ENCODE measurements around the gene SMG5. TPM values are rescaled to one million over a fixed set of nuclear protein-coding genes. Genes with fewer than 3 reads are reported as not detected.

The SMG5 gene
- polyA plus RNA-seq, 1 of the 3 experiments (the other 2 are of a cell fraction): 21.3 TPM

DNA sequence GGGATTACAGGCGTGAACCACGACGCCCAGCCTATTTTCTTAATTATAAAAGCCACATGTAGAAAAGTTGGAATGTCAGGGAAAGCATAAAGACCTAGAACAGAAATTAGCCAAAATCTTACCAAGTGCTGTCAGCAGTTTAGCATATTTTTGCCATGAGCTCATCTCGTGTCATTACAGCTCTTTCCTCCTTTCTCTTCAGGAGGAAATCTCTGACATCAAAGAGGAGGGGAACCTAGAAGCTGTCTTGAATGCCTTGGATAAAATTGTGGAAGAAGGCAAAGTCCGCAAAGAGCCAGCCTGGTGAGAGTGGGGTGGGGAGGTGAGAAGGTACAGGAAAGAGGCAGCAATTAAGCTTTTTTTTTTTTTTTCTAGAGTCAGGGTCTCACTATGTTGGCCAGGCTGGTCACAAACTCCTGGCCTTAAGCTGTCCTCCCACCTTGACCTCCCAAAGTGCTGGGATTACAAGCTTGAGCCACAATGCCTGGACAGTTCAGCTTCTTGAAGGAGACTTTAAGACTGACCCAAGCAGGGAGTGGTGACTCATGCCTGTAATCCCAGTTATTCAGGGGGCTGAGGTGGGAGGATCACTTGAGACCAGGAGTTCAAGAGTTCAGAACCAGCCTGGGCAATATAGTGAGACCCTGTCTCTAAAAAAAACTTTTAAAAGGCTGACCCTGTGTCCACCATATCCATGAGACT, 49.0 kb downstream of the SMG5 start:
- H3K9ac ChIP-seq: peak overlapping the region; percentile 11; the same call in 1 of the 2 replicates
- POLR2A ChIA-PET: interaction anchor here (1.3 kb wide), 1 partner anchor 14 kb away, joined by 4 read pairs; no protein-coding TSS in a partner anchor
- no peak overlapping the region for H2AFZ ChIP-seq (ENCODE audit: low read depth)

More for the DNA sequence above, 49.0 kb downstream of the SMG5 start:
- Histone ChIP-seq H3K27me3 (ENCODE audit: insufficient read depth) (no peaks in the 10 kb centered on the region), H3K27ac (ENCODE audit: low read depth in 2 of 2, low read length in 1 of 2) (peak overlapping the region in 1 of 2 experiments; percentile 82; a peak in 2 of 4 replicates), H3K4me2 (peak overlapping the region; percentile 17), H4K20me1 (ENCODE audit: insufficient read depth) (no peaks in the 10 kb centered on the region), H3K4me1 (ENCODE audit: control insufficient read depth in 1 of 2, insufficient read depth in 2 of 2, low read depth in 1 of 2, low read length in 1 of 2) (peaks cover 0 to 11% of the 10 kb centered on the region in 2 experiments; a peak in 3 of 4 replicates), H3K4me3 (ENCODE audit: low read depth in 2 of 2, low read length in 1 of 2) (no peak overlapping the region), H3K9me3 (no peaks in the 10 kb centered on the region), H3K9me2 (no peaks in the 10 kb centered on the region), H3F3A (replicated peaks; ENCODE audit: insufficient read depth) (peaks cover 10% of the 10 kb centered on the region), H3K79me2 (ENCODE audit: insufficient read depth) (0 out of 2 replicates have a peak, but pooled peaks cover under 1% of the 10 kb centered on the region), H3K36me3 (replicated peaks in 1 of 2; ENCODE audit: control insufficient read depth in 1 of 2, insufficient read depth in 2 of 2, low read length in 1 of 2) (peaks cover 6 to 11% of the 10 kb centered on the region in 2 experiments)
- CTCF ChIA-PET: interaction anchor here (1.0 to 2.6 kb wide), 5 partner anchors 8 to 143 kb away, joined by 3 to 12 read pairs (median 6); partner anchors contain the start of gene PMF1
- no peak for DNase-seq
- 63% methylated on average over 5 of the region's 5 CpGs for WGBS (ENCODE audit: low lambda C conversion rate)
- TF ChIP-seq RAD21 (IDR thresholded peaks at IDR 0.05; ENCODE audit: low read length): no peak
- TF ChIP-seq, protein P1, sequence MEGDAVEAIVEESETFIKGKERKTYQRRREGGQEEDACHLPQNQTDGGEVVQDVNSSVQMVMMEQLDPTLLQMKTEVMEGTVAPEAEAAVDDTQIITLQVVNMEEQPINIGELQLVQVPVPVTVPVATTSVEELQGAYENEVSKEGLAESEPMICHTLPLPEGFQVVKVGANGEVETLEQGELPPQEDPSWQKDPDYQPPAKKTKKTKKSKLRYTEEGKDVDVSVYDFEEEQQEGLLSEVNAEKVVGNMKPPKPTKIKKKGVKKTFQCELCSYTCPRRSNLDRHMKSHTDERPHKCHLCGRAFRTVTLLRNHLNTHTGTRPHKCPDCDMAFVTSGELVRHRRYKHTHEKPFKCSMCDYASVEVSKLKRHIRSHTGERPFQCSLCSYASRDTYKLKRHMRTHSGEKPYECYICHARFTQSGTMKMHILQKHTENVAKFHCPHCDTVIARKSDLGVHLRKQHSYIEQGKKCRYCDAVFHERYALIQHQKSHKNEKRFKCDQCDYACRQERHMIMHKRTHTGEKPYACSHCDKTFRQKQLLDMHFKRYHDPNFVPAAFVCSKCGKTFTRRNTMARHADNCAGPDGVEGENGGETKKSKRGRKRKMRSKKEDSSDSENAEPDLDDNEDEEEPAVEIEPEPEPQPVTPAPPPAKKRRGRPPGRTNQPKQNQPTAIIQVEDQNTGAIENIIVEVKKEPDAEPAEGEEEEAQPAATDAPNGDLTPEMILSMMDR (IDR thresholded peaks at IDR 0.05): no peak
- 0 out of 2 replicates have a peak, but pooled peaks have one; percentile 11 for TF ChIP-seq RXRA (IDR thresholded peaks at IDR 0.05; ENCODE audit: borderline replicate concordance, low read depth)
- no peak for TF ChIP-seq MXI1 (IDR thresholded peaks at IDR 0.05; ENCODE audit: low read depth, low read length)
- no peak for TF ChIP-seq RFX5 (IDR thresholded peaks at IDR 0.05; ENCODE audit: low read length)
- no peak for TF ChIP-seq YY1 (IDR thresholded peaks at IDR 0.05; ENCODE audit: low read depth)
- no peak for TF ChIP-seq POLR2AphosphoS5 (IDR thresholded peaks at IDR 0.05; ENCODE audit: low read depth, low read length)
- no peak for TF ChIP-seq MEF2A (IDR thresholded peaks at IDR 0.05; ENCODE audit: borderline replicate concordance, low read depth)
- TF ChIP-seq, protein P2, sequence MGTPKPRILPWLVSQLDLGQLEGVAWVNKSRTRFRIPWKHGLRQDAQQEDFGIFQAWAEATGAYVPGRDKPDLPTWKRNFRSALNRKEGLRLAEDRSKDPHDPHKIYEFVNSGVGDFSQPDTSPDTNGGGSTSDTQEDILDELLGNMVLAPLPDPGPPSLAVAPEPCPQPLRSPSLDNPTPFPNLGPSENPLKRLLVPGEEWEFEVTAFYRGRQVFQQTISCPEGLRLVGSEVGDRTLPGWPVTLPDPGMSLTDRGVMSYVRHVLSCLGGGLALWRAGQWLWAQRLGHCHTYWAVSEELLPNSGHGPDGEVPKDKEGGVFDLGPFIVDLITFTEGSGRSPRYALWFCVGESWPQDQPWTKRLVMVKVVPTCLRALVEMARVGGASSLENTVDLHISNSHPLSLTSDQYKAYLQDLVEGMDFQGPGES (IDR thresholded peaks at IDR 0.05; ENCODE audit: low read depth, low read length): no peak
- TF ChIP-seq FOSL2 (IDR thresholded peaks at IDR 0.05; ENCODE audit: borderline replicate concordance, low read depth): peak; percentile 50; the same call in 1 of the 2 replicates
- TF ChIP-seq, protein P3, sequence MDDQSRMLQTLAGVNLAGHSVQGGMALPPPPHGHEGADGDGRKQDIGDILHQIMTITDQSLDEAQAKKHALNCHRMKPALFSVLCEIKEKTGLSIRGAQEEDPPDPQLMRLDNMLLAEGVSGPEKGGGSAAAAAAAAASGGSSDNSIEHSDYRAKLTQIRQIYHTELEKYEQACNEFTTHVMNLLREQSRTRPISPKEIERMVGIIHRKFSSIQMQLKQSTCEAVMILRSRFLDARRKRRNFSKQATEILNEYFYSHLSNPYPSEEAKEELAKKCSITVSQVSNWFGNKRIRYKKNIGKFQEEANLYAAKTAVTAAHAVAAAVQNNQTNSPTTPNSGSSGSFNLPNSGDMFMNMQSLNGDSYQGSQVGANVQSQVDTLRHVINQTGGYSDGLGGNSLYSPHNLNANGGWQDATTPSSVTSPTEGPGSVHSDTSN (IDR thresholded peaks at IDR 0.05): no peak; the same call in 1 of the 2 replicates
- peak; percentile 53; the same call in 1 of the 2 replicates for TF ChIP-seq JUND (IDR thresholded peaks at IDR 0.05)
- 0 out of 2 replicates have a peak, but pooled peaks have one; percentile 24 for TF ChIP-seq TEAD4 (IDR thresholded peaks at IDR 0.05; ENCODE audit: borderline replicate concordance, insufficient read depth)
- no peak for TF ChIP-seq FOXJ3 (CRISPR knock-in tag; IDR thresholded peaks at IDR 0.05)
- TF ChIP-seq CHD2 (IDR thresholded peaks at IDR 0.05; ENCODE audit: low read length, partially characterized antibody): no peak
- no peak for TF ChIP-seq EZH2phosphoT487 (IDR thresholded peaks at IDR 0.05; ENCODE audit: borderline replicate concordance, low read depth)
- TF ChIP-seq TCF12 (IDR thresholded peaks at IDR 0.05): 0 out of 2 replicates have a peak, but pooled peaks have one; percentile 17
- no peak for TF ChIP-seq NFIC (IDR thresholded peaks at IDR 0.05; ENCODE audit: borderline replicate concordance)
- TF ChIP-seq, protein P4, sequence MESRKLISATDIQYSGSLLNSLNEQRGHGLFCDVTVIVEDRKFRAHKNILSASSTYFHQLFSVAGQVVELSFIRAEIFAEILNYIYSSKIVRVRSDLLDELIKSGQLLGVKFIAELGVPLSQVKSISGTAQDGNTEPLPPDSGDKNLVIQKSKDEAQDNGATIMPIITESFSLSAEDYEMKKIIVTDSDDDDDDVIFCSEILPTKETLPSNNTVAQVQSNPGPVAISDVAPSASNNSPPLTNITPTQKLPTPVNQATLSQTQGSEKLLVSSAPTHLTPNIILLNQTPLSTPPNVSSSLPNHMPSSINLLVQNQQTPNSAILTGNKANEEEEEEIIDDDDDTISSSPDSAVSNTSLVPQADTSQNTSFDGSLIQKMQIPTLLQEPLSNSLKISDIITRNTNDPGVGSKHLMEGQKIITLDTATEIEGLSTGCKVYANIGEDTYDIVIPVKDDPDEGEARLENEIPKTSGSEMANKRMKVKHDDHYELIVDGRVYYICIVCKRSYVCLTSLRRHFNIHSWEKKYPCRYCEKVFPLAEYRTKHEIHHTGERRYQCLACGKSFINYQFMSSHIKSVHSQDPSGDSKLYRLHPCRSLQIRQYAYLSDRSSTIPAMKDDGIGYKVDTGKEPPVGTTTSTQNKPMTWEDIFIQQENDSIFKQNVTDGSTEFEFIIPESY (IDR thresholded peaks at IDR 0.05; ENCODE audit: borderline replicate concordance, low read depth): no peak
- no peak for TF ChIP-seq ELF1 (IDR thresholded peaks at IDR 0.05)

Measured in SK-N-SH (cell line).